RCC 7860 (cell line): ENCODE results near the gene UNK.

Experiments
- DNase-seq: peaks from one replicate; pipeline ENCODE4 v3.0.0-alpha.2; 2015; ENCODE audit warnings: low spot score
- FAIRE-seq: peaks from 2 replicates; lab custom pipeline; 2012; peaks lifted over from hg19 to GRCh38; lab: Jason Lieb, UNC

Gene UNK

GRCh38 chr17:75819116-75819515 lies 34.5 kb downstream of the UNK start:
- DNase-seq (no peak), FAIRE-seq (no peak)

- no peak for FAIRE-seq
Measured at GRCh38 chr17:75819678-75820077, 35.1 kb downstream of the UNK start.

GRCh38 chr17:75820094-75821080 lies 35.8 kb downstream of the UNK start:
- DNase-seq (no peak), FAIRE-seq (no peak)

More at GRCh38 chr17:75819678-75820077, 35.1 kb downstream of the UNK start:
- no peak for DNase-seq

- DNase-seq (no peak), FAIRE-seq (no peak)
Measured at GRCh38 chr17:75821552-75821951, 36.9 kb downstream of the UNK start.

- DNase-seq, result no peak
Measured at GRCh38 chr17:75822119-75822799, 37.7 kb downstream of the UNK start.

GRCh38 chr17:75822800-75823166 lies 38.2 kb downstream of the UNK start:
- DNase-seq (no peak), FAIRE-seq (no peak)

More at GRCh38 chr17:75822119-75822799, 37.7 kb downstream of the UNK start:
- FAIRE-seq, result no peak

- no peak for FAIRE-seq
- no peak for DNase-seq
Measured at GRCh38 chr17:75823257-75824041, 38.8 kb downstream of the UNK start.

- no peak for FAIRE-seq
- DNase-seq, result no peak
Measured at GRCh38 chr17:75824050-75824552, 39.5 kb downstream of the UNK start.

GRCh38 chr17:75824666-75825065 lies 40.1 kb downstream of the UNK start:
- FAIRE-seq, result no peak
- DNase-seq, result no peak

- FAIRE-seq (no peak), DNase-seq (no peak)
Measured at GRCh38 chr17:75825149-75825552, 40.5 kb downstream of the UNK start.

- FAIRE-seq (no peak), DNase-seq (no peak)
Measured at GRCh38 chr17:75825748-75826370, 41.3 kb downstream of the UNK start.

- DNase-seq (no peak), FAIRE-seq (no peak)
Measured at GRCh38 chr17:75826561-75827307, 42.1 kb downstream of the UNK start.

- DNase-seq, result no peak
- FAIRE-seq, result no peak
Measured at GRCh38 chr17:75827308-75828075, 42.9 kb downstream of the UNK start.

GRCh38 chr17:75828076-75828400 lies 43.4 kb downstream of the UNK start:
- FAIRE-seq, result no peak

GRCh38 chr17:75828741-75829140 lies 44.1 kb downstream of the UNK start:
- no peak for FAIRE-seq
- no peak for DNase-seq

More at GRCh38 chr17:75828076-75828400, 43.4 kb downstream of the UNK start:
- DNase-seq, result no peak

GRCh38 chr17:75829747-75830146 lies 45.1 kb downstream of the UNK start:
- FAIRE-seq (no peak), DNase-seq (no peak)

- FAIRE-seq, result no peak
- no peak for DNase-seq
Measured at GRCh38 chr17:75830164-75831031, 45.8 kb downstream of the UNK start.

GRCh38 chr17:75831032-75831571 lies 46.5 kb downstream of the UNK start:
- no peak for DNase-seq
- FAIRE-seq, result no peak
